ENCODE results near the gene ABCC11. TPM values are rescaled to one million over a fixed set of nuclear protein-coding genes. Genes with fewer than 3 reads are reported as not detected.

The ABCC11 gene
- polyA plus RNA-seq, 2 of the 4 experiments (the other 2 are of a cell fraction) = 0.19 to 0.21 TPM

GRCh38 chr16:48153774-48154173, 93.6 kb downstream of the ABCC11 start (continued):
- no peak for TF ChIP-seq REST (IDR thresholded peaks at IDR 0.05)
- TF ChIP-seq POLR2AphosphoS2 (conservative IDR thresholded peaks at IDR 0.05; ENCODE audit: low read length) = no peak
- no peak for TF ChIP-seq SMC3 (IDR thresholded peaks at IDR 0.05)
- no peak for TF ChIP-seq CEBPB (IDR thresholded peaks at IDR 0.05)
- no peak for TF ChIP-seq KDM1A (IDR thresholded peaks at IDR 0.05; ENCODE audit: low read depth)
- TF ChIP-seq JUNB (IDR thresholded peaks at IDR 0.05) = no peak
- no peak for TF ChIP-seq ZSCAN20 (CRISPR knock-in tag; IDR thresholded peaks at IDR 0.05)
- no peak for TF ChIP-seq EHMT2 (IDR thresholded peaks at IDR 0.05; ENCODE audit: low read depth)

- Histone ChIP-seq H3K9me3 (peaks cover 5% of the 10 kb centered on the region; the same call in 2 of the 3 replicates), H3K4me1 (peaks cover 13% of the 10 kb centered on the region), H3K4me2 (no peak overlapping the region), H3K27ac (no peak overlapping the region), H3K4me3 (no peak overlapping the region)
- WGBS (ENCODE audit: missing lambda C conversion rate) = 93% methylated on average over 9 of the region's 9 CpGs
- ATAC-seq (no peak), FAIRE-seq (no peak), DNase-seq (ENCODE audit: low read depth in 1 of 2, low spot score in 1 of 2) (no peak)
- no peak for TF ChIP-seq JUNB (IDR thresholded peaks at IDR 0.05)
- TF ChIP-seq EHMT2 (IDR thresholded peaks at IDR 0.05; ENCODE audit: low read depth) = no peak
- TF ChIP-seq HDAC2 (IDR thresholded peaks at IDR 0.05) = no peak
- TF ChIP-seq ZSCAN20 (CRISPR knock-in tag; IDR thresholded peaks at IDR 0.05) = no peak
- TF ChIP-seq USF2 (IDR thresholded peaks at IDR 0.05) = no peak
- TF ChIP-seq HMGXB4 (CRISPR knock-in tag; IDR thresholded peaks at IDR 0.05; ENCODE audit: borderline replicate concordance) = no peak
- ChIA-PET POLR2A (no interaction called here), CTCF (interaction anchor here (1.4 to 2.1 kb wide), 2 partner anchors 28 to 1009 kb away, joined by 3 to 5 read pairs; partner anchors contain the start of gene NETO2)
Observed at GRCh38 chr16:48152226-48152625, 95.1 kb downstream of the ABCC11 start.

GRCh38 chr16:48150707-48151106, 96.6 kb downstream of the ABCC11 start:
- ATAC-seq (no peak), DNase-seq (ENCODE audit: low read depth in 1 of 2, low spot score in 1 of 2) (no peak), FAIRE-seq (no peak)
- H3K27ac ChIP-seq = no peak overlapping the region
- no peak overlapping the region for H3K4me2 ChIP-seq
- H3K9me3 ChIP-seq = peaks cover 5% of the 10 kb centered on the region; the same call in 2 of the 3 replicates
- POLR2A ChIA-PET = no interaction called here
- no peaks in the 10 kb centered on the region; the same call in 2 of the 3 replicates for H3K4me1 ChIP-seq
- CTCF ChIA-PET = interaction anchor here (1.6 kb wide), 1 partner anchor 13 kb away, joined by 3 read pairs; no protein-coding TSS in a partner anchor
- no peak overlapping the region for H3K4me3 ChIP-seq
- 78% methylated on average over 1 of the region's 1 CpG for WGBS (ENCODE audit: missing lambda C conversion rate)
- TF ChIP-seq RNF2 (IDR thresholded peaks at IDR 0.05; ENCODE audit: borderline replicate concordance, low read depth) = no peak
- TF ChIP-seq EHF (CRISPR knock-in tag; IDR thresholded peaks at IDR 0.05) = no peak
- no peak for TF ChIP-seq SREBF2 (IDR thresholded peaks at IDR 0.05)
- TF ChIP-seq MYC (IDR thresholded peaks at IDR 0.05; ENCODE audit: borderline replicate concordance, low read length) = no peak
- TF ChIP-seq CEBPB (IDR thresholded peaks at IDR 0.05) = no peak
- no peak for TF ChIP-seq ELK1 (IDR thresholded peaks at IDR 0.05; ENCODE audit: low read depth, low read length)
- no peak for TF ChIP-seq HEYL (CRISPR knock-in tag; IDR thresholded peaks at IDR 0.05)
- TF ChIP-seq REST (IDR thresholded peaks at IDR 0.05) = no peak
- TF ChIP-seq RFX5 (IDR thresholded peaks at IDR 0.05) = no peak
- no peak for TF ChIP-seq CBX2 (IDR thresholded peaks at IDR 0.05; ENCODE audit: borderline replicate concordance, low read depth)
- TF ChIP-seq E2F6 (IDR thresholded peaks at IDR 0.05; ENCODE audit: borderline replicate concordance, low read depth) = no peak
- TF ChIP-seq USF2 (IDR thresholded peaks at IDR 0.05) = no peak
- no peak for TF ChIP-seq EHMT2 (IDR thresholded peaks at IDR 0.05; ENCODE audit: low read depth)
- TF ChIP-seq RCOR1 (IDR thresholded peaks at IDR 0.05; ENCODE audit: low read depth, low read length) = no peak
